Measurements from ENCODE around the gene EFCAB13. TPM values are rescaled to one million over a fixed set of nuclear protein-coding genes. Genes with fewer than 3 reads are reported as not detected.

EFCAB13 gene
- total RNA-seq, 1 donor = 3.9 TPM

Other genes with a start within 250 kb of the EFCAB13 start
- gene CDC27, start 134.7 kb upstream of the EFCAB13 start, total RNA-seq = 95.0 and 130 TPM in 2 replicates
- gene MYL4, start 114.6 kb upstream of the EFCAB13 start, total RNA-seq = not detected in 2 replicates
- gene ITGB3, start 70.1 kb upstream of the EFCAB13 start, total RNA-seq = 79.9 and 95.0 TPM in 2 replicates
- gene NPEPPS, start 207.2 kb downstream of the EFCAB13 start, total RNA-seq = 95.0 and 148 TPM in 2 replicates

Measured in fibroblast of villous mesenchyme (primary cell).